Inferior parietal cortex (tissue), 1 donor: ENCODE data around the gene LARP4.
A peak's percentile ranks its signal among the peaks of the same experiment; 100 is the strongest.
"Not testable (repeated sequence)": the region's sequence is repeated elsewhere in the genome, so short reads cannot be mapped to it uniquely, and the experiment has no call there.

Experiments
- DNase-seq: peaks from one replicate; pipeline ENCODE4 v3.0.0-alpha.2; 2016; ENCODE audit errors: extremely low spot score

Gene LARP4

DNA sequence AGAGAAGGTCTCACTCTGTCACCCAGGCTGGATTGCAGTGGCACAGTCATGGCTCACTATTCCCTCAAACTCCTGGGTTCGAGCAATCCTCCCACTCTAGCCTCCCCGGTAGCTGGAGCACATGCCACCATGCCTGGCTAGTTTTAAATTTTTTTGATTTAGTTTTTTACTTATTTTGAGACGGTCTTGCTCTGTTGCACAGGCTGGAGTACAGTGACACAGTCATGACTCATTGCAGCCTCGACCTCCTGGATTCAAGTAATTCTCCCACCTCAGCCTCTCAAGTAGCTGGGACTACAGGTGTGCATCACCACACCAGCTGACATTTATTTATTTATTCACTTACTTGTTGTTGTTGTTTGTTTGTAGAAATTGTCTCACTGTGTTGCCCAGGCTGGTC, 81.9 kb downstream of the LARP4 start:
- no peak for DNase-seq

DNA sequence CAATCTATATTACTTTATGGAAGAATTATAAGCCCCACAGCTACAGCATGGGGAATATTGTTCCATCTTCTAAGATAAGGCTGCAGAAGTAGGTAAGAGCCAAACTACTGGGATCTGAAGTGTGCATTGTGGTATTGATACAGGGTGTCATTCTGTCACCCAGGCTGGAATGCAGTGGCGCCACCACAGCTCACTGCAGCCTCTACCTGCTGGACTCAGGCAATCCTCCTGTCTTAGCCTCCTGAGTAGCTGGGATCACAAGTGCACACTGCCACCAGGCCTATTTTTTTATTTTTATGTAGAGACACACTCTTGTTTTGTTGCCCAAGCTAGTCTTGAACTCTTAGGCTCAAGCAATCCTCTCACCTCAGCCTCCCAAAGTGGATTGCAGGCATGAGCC, 82.8 kb downstream of the LARP4 start:
- DNase-seq: no peak

DNA sequence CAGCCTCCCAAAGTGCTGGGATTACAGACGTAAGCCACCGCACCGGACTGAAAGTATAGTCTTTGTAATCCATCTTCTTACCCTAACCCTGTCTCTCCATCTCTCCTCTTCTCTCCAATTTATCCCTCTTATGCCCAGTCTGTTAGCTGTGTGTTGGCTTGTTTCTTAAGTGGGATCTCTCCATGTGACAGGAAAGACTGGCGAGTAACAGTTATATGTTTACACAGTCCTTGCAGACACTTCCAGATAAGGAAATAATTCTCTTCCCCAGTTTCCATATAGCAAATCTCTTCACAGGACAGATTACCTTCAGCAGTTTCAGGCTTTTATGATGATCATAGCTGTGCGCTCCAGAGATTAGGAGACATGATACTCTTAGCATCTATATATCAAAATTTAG, 88.1 kb downstream of the LARP4 start:
- DNase-seq: no peak

DNA sequence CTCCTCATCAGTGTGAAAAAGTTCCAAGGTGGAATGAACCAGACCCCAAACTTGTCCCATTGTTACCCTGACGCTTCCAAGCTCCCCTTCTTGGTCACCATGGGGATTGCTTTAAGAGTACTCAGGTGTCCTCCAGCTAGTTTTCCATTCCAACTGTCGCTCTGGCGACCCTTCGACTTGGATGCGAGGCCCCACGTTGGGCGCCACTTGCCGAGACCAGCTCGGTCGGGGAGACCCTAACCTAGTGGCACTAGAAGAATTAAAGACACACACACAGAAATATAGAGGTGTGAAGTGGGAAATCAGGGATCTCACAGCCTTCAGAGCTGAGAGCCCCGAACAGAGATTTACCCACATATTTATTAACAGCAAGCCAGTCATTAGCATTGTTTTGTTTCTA, 97.4 kb downstream of the LARP4 start:
- not testable (repeated sequence) for DNase-seq

DNA sequence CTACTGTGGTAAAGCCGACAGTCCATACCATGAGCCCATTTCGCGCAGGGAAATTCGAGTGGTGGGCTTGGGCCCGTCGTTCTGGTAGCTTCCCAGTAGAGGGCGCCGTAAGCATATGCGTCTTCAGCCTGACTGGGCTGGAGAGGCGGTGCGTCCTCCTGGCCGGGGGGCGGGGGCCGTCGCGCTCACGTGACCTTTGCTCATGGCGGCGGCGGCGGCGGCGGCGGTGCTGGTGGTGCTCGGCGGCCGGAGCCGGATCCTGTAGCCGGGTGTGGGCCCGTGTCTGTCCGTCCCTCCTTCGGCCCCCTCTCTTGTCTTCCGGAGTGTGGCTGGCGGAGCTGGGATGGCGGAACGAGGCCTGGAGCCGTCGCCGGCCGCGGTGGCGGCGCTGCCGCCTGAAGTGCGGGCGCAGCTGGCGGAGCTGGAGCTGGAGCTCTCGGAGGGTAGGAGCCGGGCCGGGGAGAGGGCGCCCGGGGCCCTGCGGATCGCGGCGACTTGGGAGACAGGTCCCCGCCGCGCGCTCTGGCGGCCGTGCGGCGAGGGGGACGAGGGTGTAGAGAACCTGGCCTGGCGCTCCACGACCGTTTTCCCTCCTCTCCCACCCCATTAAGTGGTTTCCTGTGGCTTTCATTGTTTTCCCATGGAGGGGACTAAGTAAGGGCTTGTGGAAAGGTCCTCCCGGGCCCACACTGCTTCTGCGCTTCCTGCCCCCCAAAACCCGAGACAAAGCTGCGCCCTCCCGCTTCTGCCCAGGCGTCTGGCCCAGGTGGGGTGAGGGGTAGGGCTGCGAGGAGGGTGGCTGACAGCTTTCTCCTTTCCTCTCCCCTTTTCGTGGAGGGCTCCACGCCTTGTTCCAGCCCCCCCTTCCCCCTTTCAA, 104.4 kb downstream of the LARP4 start, which contains the start of gene DIP2B:
TSS of gene DIP2B (plus strand) at position 188 of the 877 bp plus-strand sequence. CDS start at position 344, 156 bp downstream.
- peak; percentile 94 for DNase-seq

DNA sequence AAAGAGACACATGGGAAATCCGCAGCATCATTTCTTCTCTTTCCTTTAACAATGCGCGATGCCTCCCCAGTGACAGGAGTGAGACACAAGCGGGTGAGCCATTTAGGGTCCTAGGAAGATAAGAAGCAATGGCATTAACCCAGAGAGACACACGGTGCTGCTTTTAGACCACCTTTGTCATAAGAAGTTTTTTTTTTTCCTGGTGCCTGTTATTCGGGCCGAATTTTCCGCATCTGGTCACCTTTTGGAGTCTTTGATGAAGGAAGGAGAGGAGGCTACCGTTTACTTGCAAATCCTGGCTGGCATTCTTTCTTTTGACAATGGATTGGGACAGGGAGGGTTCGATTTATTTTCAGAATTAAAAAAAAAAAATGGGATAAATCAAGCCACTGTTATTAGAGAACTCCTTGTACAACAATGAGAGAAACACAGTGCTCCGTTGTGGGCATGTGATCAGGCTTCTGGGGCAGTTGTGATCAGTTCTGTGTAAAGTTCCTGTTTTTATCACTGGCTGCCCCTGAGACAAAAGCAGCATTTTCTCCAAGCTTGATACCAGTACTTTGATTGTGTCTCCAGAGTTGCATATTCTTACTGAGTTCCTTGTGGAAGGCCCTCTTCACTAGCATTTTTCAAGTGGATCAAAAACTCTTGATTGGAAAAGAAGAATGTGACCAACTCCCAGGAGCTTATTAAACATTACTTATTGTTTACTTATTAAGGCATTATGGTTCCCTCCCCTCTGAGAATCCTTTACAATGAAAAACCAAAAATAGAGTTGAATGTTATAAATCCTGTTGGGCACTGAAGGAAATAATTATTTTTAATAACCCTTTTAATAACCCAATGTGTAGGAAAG, 105.2 kb downstream of the LARP4 start:
- DNase-seq: peak; percentile 91

DNA sequence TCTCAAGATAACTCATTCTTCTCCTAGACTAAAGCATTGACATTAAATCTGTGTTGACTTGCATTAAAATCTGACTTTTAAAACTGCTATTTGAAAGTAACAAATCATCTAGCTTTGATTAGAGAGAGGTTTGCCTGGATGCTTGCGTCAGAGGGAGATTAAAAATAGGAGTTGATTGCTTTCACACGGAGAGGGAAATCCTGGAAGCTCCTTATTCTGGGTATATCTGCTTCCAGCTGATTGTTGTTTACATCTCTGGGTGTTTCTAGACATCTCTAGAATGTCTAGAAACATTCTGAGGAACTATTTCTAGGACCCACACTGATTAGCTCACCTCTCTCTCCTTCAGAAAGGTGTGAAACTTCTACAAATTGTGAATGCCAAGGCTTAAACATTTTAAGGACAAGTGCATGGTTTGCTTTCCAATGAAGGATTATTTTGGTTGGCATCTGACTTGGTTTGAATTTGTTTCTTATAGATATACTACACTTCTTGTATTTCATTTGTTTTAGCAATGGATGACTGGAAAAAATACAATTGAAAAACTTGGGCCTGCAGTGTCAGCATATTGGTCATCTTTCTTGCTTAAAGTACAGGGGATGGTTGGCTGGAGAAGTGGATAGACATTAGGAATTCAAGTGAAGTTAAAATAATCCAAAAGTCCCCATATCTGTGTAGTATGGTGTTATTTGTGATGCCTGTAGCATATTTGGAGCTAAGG, 106.2 kb downstream of the LARP4 start:
- DNase-seq: peak; percentile 62

DNA sequence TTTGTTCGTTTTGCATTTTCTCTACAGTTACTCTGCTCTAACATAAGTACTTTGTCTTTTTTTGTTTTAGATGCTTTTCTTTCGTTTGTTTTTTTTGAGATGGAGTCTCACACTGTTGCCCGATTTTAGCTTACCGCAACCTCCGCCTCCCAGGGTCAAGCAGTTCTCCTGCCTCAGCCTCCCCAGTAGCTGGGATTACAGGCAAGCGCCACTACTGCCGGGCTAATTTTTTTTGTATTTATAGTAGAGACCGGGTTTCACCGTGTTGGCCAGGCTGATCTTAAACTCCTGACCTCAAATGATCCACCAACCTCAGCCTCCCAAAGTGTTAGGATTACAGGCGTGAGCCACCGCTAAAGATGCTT, 106.8 kb downstream of the LARP4 start:
- no peak for DNase-seq

DNA sequence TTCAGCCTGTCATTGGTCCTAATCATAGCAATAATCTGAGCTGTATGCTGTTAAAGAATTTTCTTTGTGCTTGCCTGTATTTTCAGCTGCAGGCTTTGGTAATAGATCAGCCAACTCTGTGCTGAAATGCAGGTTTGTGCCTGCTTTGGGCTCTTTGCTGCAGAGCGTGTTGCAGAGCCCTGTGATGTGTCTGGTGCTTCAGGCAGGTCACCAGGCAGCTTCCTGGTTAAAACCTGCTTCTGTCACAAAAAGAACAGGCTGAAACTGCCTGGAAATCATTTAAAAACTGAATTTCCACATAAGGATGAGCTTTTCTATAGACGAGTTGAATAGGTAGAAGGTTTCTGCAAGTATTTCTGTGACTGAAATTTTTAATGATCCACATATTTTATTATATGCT, 107.2 kb downstream of the LARP4 start:
- no peak for DNase-seq

DNA sequence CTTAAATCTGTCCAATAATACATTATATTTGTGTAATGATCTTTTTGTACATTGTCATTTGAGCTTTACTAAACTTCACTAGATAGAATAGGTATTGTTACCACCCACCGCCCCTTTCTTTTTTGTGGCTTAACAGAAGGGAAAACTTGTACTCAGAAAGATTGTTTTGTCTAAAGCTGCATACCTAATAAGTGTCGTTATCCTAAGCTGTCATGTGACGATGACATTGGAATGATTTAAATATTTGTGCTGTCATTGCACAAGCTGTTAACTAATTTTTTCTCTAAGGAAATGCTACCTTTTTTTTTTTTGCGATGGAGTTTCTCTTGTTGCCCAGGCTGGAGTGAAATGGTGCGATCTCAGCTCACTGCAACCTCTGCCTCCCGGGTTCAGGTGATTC, 107.7 kb downstream of the LARP4 start:
- DNase-seq: no peak

DNA sequence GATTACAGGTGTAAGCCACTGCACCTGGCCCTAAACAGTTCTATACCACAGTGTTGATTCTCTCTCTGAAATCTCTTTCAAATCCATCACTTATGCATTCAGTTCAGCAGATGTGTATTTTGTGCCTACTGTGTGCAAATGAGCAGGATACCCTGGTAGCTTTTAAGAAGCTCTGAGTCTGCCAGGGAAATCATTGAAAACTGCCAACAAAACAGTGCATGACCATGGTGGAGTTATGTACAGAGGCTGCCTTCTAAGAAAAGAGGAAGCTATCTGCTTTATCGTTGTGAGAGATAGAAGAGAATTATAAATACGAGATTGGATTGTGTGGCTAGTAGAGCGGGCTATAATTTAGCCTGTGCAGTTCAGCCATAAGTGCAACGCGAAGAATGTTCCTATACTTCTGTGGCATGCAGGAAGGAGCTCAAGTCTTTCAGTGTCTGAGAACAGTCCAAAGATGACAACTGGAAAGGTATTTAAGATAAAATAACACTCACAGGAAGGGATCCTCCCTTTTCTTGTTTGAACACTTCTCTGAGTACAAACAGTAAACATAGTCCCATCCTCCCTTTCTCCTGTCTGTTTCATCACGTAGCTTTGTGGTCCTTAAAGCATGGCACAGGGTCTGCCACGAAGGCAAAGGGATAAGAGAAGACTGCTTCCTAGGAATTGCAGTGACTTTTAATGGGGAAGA, 108.4 kb downstream of the LARP4 start:
- no peak for DNase-seq

DNA sequence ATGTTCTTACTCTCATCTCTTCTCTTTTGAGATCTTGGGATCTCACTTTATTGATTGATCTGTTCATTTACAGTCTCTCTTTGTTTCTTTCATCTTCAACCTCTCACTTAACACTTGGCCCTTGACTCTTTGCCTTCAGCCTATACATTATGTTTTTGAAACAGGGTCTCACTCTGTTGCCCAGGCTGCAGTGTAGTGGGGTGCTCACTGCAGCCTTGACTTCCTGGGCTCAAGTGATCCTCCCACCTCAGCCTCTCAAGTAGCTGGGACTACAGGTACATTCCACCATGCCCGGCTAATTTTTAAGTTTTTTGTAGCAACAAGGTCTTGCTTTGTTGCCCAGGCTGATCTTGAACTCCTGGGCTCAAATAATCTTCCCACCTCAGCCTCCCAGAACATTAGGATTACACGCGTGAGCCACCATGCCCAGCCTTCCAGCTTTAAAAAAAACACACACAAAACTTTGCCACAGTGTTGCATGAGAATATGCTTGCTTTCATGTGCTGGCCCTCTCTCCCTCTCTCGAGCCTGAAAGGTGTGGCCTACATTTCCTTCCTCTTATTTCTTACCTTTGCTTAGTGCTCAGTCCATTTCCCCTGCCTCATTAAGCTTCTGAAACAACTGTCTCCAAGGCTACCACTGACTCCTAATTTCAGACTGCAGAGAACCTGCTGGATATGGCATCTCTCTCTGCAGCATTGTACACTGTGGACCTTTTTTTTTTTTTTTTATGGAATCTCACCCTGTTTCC, 114.0 kb downstream of the LARP4 start:
- no peak for DNase-seq

DNA sequence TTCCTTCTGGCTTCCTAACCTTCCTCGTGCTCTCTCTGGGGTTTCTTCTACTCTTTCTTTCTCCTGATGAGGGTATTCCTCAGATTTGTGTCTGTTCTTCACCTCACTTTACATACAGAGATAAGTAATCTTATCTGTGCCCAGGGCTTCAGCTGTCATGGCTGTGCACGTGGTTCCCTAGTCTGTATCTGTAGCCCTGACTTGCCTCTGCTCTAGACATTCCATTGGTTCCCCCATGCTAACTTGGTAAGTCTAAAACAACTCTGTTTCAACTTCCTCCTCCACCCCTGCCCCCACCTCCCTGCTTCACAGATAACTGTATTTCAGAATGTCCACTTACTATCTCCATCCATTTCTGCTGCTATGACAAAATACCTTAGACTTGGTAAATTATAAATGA, 114.9 kb downstream of the LARP4 start:
- DNase-seq: no peak

DNA sequence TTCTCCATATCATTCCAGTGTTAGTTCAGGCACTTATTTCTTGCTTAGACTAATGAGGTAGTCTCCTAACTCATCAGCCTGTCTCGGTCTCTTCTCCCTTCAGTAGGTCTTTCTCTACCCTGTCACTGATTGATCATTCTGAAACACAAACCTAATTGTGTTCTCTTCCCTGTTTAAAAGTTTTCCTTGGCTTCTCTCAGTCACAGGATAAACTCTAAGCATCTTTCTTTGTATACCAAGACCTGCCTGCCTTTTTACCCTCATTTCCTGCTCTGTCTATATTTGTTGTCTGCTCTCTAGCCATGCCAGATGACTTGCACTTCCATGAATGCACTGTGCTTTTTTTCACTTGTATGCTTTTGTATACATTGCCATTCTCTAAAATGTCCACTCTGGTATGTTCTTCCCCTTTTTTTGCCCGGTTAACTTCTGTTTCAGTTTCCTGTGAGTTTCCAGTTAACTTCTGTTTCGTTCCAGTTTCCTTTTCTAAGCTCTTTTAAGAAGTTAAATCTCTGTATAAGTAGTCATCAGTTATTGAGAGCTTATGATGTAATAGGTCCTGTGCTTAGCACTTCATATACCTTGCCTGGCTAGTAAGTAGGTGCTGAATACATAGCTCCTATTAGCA, 116.8 kb downstream of the LARP4 start:
- no peak for DNase-seq

DNA sequence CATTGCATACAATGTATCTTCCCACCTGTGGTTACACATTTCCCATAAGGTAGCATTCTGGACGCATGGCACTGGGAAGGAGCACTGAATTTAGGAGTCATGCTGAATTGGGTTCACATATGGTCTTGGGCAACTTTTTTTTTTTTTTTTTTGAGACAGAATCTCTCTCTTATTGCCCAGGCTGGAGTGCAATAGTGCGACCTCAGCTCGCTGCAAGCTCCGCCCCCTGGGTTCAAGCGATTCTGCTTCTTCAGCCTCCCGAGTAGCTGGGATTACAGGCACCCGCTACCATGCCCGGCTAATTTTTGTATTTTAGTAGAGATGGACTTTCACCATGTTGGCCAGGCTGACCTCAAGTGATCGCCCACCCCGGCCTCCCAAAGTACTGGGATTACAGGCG, 117.4 kb downstream of the LARP4 start:
- DNase-seq: no peak

DNA sequence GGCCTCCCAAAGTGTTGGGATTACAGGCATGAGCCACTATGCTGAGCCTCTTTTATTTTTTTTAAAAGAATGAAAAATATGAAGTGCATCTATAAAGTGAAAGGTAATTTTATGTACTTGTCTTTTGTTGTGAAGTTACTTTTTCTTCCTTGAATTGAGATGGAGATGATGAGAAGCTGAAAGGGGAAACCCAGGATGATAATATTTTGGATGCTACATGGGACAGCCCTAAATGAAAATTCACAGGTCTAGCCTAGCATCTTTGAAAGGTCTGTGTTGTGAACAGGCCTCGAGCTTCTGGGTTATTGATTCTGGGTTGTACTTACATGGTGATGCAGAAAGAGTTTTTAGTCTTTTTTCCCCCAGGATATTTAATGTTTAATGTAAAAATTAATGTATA, 118.7 kb downstream of the LARP4 start:
- DNase-seq: no peak

DNA sequence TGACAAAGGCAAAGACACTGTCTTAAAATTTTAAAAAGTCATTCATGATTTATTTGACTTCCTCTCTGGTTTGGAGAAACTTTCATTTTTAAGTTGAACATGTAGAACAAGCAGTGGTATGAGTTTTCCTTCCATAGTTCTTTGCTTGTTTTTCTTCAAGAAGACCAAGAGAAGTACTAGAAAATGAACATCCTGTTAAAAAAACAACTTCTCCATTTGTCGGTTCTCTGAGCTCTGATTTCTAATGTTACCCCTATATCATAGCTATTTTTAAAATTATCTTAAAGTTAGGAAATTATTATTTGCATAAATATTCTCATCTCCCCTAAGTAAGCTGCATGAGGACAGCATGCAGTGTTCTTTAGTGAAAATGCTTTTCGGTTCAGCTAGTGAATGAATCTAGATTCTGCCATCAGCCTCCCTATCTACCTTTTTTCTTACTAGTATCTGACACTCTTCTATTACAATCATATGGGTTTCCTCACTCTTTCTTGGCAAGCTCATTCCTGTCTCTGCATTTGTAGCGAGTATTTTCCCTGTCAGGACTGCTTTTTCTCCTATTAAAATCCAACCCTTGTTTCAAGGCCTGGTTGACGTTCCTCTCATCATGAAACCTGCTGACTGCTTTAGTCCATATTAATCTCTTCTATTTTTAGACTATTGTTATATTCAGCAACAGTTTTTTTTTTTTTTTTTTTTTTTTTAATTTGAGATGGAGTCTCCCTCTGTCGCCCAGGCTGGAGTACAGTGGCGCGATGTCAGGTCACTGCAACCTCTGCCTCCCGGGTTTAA, 119.9 kb downstream of the LARP4 start:
- no peak for DNase-seq

DNA sequence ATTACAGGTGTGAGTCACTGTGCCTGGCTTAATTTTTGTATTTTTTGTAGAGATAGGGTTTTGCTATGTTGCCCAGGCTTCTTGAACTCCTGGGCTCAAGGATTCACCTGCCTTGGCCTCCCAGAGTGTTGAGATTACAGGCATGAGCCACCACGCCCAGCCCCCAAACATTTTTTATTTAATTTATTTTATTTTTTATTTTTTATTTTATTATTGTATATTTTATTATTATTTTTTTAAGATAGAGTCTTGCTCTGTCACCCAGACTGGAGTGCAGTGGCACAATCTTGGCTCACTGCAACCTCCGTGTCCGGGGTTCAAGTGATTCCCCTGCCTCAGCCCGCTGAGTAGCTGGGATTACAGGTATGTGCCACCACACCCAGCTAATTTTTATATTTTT, 121.1 kb downstream of the LARP4 start:
- DNase-seq: not testable (repeated sequence)

DNA sequence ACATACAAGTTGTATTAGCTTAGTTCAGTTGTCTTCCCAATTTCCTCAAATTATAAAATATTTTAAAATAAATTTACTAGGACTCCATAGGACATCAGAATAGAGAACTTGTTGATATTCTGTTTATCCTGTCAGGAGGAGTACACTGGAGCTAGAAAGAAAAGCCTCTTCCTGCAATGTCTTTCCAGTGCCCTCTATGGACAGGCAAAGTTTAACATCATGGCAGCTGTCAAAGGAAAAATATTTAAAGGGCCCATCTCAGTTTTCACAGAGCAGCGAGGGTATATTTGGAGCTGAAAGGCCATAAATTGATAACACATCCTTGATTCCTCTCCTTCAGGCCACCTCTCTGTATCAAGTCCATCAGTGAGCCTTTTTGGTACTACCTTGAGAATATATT, 123.1 kb downstream of the LARP4 start:
- DNase-seq: no peak

DNA sequence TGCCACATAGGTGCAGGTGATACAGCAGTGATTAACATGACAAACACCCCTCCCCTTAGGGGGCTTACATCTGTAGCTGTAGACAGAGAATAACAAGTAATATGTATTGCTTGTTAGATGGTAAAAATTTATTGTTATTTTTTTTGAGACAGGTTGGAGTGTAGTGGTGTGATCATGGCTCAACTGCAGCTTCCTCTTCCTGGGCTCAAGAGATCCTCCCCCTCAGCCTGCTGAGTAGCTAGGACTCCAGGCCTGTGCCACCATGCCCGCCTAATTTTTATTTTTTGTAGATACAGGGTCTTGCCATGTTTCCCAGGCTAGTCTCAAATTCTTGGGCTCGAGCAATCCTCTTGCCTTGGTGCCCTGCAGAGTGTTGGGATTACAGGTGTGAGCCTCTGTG, 123.9 kb downstream of the LARP4 start:
- no peak for DNase-seq
